Regular cardiac myocyte (primary cell): ENCODE measurements around the gene NHS. TPM values are rescaled to one million over a fixed set of nuclear protein-coding genes. Genes with fewer than 3 reads are reported as not detected.

Source experiments
- total RNA-seq: library from RNA; depleted of rRNA; stranded (reverse); fragments of >200 nt; gene quantifications from 2 replicates; pipeline ENCODE4 v1.2.3, GENCODE V29; 2014

NHS gene
- total RNA-seq = 2.3 TPM in 2 replicates

DNA sequence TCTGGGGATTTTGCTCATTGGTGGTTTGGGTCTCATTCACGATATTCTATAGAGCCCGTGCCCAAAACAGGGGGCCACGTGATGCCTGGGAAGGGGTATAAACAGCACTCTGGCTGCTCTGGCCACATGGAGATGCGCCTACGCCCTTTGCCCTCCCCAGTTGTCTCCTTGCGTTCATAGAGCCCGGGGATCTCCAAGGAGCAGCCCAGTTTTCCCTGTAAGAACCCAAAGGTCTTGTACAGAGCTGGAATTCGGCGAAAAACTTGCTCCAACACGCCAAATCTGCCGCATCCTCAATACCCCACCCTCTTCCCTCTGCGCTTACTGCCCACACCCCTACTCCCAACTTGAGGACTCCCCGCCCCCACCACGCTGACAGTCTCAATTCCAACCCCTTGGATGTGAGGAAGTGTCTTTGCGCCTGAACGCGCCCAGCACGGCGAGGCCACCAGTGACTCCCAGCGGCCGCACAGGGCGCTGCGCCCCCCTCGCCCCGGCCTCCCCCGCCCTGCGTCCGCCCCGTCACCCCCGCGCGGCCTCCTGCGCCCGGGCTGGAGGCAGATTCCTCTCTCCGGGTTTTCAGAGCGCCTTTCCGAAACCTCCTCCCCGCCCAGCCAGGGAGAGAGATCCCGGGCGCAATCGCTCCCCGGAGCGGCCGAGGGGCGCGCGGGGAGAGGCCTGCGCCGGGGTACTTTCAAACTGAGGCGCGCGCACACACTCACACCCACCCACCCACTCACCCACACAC is at the start of gene NHS:
TSS of gene NHS (plus strand) at position 582 of the 748 bp plus-strand sequence. CDS start 558 bp downstream, outside the sequence.

DNA sequence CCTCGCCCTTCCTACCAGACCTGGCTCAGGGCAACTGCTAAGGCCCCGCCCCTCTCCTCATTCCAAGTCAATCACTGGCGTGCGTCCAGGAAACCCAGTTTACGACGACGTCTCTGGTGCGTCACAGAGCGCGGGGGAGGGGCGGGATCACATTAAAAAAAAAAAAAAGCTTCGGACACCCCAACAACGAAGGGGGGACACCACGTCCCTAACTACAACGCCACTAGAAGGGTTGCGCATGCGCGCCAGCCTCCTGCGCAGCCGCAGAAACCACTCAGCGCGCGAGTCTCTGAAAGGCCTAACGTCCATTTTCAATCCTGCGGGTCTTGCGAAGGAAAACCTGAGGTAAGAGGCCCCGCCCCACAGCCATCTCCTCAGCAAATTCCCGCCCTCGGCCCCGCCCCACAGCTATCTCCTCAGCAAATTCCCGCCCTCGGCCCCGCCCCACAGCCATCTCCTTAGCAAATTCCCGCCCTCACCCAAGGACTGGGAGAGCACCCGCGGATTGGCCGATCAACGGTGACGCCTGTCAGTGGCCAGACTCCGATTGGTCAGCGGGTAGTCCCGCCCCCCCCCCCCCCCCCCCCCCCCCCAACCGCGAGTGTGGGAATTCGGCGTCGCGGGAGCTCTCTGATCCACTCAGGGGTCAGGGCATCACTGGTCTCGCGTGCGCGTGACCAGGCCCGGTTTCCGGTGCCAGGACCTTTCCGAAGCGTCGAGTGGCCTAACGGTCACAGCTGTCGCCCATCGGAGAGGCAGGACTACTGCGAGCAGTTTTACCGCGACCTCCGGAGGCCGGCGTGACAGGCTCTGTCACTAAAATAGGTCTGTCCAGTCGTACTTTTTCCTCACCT is 362.1 kb downstream of the NHS start, which contains the start of gene SCML1:
TSS of gene SCML1 (plus strand) at position 638 of the 854 bp plus-strand sequence. CDS start 6,694 bp downstream, outside the sequence.

